Hair follicle dermal papilla cell (primary cell): Measurements from ENCODE around the gene ZNF529. TPM values are rescaled to one million over a fixed set of nuclear protein-coding genes. Genes with fewer than 3 reads are reported as not detected.

Experiments used
- total RNA-seq: library from RNA; depleted of rRNA; stranded (reverse); fragments of >200 nt; gene quantifications from 2 replicates; pipeline ENCODE4 v1.2.3, GENCODE V29; 2012

ZNF529 gene
- total RNA-seq: 12.4 and 13.8 TPM in 2 replicates

DNA sequence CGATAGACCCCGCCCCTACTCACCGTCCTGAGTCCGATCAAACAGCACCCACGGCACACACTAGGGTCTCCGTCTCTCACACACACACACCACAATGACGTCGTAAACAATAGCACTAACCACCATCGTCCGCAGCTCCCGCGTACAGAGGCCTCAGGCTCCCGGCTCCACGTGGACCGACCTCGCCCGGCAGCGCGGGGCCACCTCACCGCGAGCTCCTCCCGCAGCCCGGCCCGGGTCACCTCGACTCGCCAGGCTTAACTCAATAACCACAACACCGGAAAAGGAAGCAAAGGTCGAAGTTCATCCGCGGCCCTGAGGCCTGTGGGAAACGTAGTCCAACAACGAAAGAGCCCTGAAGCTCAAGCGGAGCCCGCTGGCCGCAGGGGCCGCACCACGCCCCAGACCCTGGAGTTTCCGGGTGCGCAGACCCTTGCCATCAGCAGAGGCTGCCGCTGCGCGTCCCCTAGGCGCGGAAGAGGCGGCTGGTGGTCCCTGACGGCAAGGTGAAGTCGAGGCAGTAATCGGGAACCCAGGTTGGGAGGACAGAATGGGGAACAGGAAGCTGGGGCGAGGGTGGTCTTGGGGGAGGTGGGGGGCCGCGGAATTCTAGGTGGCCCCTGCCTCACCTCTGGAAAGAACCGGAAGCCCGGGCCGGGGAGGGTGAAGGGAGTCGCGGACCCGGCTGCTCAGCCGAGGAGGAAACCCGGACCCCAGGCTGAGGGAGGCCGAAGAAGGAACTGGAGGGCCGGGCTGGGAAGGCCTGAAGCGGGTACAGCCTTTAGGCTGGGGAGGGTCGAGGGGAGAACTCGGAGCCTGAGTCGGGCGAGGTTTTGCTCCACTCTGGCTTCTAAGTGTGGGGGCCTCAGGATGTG is at the start of gene ZNF529:
TSS of gene ZNF529 (minus strand) at position 273 of the 875 bp plus-strand sequence. CDS start 946 bp downstream, outside the sequence.

DNA sequence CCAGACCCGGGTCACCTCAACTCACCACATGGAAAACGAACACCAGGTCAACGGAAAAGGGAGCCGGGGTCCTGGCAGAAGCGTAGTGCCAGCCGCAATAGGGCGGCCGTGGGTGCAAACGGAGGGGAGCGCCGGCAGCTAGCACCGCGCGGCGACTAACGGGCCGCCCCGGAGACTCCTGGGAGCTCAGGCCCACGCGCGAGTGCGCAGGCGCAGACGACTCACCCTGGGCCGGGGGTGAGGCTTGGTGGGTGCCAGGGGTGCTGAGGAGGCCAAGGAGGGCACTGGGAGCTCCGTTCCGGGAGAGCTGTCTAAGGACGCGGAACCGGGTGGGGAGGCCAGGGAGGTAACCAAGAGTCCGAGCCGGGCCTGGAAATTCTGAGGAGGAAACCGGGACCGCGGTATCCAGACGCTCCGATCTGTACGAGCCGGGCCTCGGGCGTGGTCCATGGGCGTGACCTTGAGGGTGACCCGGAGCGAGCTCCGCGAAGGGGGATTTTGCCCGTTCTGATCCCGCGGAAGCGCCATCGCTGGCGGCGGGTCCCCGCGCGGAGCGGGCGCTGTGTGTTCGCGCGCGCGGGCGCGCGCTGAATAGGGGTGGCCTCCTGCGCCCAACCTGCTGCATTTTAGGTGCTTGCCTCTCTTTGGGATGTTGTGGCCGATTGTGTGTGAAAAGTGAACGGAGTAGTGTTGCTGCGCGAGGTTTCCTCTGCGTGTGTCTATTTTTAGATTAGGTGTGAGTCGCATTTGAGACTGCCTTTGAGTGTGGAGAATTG is 32.2 kb upstream of the ZNF529 start, which contains the start of gene ZNF382:
TSS of gene ZNF382 (plus strand) at position 213 of the 776 bp plus-strand sequence. CDS start 4,602 bp downstream, outside the sequence.

DNA sequence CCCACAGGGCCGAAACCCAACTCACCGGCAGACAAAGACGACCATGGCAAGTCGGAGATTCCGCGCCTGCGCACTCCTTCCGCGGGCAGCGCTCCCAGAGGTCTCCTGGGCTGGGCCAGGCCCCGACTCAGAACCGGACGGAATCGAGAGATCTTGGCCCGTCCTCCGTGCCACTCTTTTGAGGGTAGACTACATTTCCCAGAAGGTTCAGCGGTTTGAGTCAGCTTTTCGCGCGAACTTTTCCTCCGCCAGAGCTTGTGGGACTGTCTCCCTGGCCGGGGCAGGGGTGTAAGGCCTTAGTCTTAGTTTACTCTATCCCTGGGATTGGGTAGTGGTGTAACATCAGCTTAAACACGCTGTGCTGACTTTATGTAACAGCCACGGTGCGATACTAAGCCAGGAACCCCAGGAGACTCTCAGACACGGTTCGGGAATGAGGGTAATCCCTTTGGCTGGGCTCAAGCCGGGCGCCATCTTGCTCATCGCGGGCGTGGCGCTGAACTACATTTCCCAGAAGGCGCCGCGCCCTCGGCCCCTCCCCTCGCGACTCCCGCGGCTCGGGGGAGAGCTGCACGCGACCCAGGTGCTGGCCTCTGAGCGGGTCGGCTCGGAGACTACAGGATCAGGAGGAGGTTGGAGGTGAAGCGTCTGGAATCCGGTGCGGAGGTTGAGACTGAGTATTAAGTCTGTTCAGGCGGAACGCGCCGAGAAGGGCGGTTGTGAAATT is 44.7 kb downstream of the ZNF529 start, which contains the start of gene ZNF260:
TSS of gene ZNF260 (minus strand) at position 78 of the 727 bp plus-strand sequence. CDS start 13,033 bp downstream, outside the sequence.

Other genes with a start within 250 kb of the ZNF529 start
- gene ZFP14, start 194.1 kb downstream of the ZNF529 start, total RNA-seq: 2.4 and 2.9 TPM in 2 replicates
- gene ZFP82, start 154.6 kb downstream of the ZNF529 start, total RNA-seq: 9.4 and 11.7 TPM in 2 replicates
- 8.8 and 11.4 TPM in 2 replicates for gene ZNF566, start 83.7 kb downstream of the ZNF529 start, total RNA-seq
- gene ZNF260, start 45.0 kb downstream of the ZNF529 start, total RNA-seq: 9.7 and 23.2 TPM in 2 replicates
- gene ZNF382, start 32.0 kb upstream of the ZNF529 start, total RNA-seq: 12.9 and 16.6 TPM in 2 replicates
- gene ZNF461, start 93.5 kb upstream of the ZNF529 start, total RNA-seq: 11.9 and 13.1 TPM in 2 replicates
- 6.8 and 8.8 TPM in 2 replicates for gene ZNF567, start 114.3 kb upstream of the ZNF529 start, total RNA-seq
- 1.3 and 4.5 TPM in 2 replicates for gene ZNF850, start 199.5 kb upstream of the ZNF529 start, total RNA-seq